ENCODE measurements around the gene CCDC71L. TPM values are rescaled to one million over a fixed set of nuclear protein-coding genes. Genes with fewer than 3 reads are reported as not detected.
A peak's percentile ranks its signal among the peaks of the same experiment; 100 is the strongest.

CCDC71L gene
- total and polyA plus RNA-seq, 2 of the 4 experiments (the other 2 are of a cell fraction) = 19.7 to 20.6 TPM

DNA sequence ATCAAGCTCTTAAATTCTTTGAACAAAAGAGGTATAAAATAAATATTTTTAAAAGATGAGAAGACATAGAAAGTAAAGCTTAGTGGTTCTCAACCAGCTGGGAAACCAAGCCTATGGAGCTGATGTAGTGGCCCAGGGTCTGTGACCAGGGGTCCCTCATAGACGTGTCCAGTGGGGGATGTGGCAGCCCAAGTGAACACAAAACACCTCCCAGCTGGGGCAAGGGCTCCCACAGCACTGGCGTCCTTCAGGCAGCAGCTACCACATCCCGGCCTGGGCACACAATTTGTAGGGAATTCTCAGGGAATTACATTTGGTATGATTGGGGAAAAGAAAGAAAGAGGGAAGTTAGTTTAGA lies 17.8 kb upstream of the CCDC71L start:
- Histone ChIP-seq H2AK9ac (replicated peaks; ENCODE audit: low read depth, low read length, poor library complexity) (no peak overlapping the region), H2AK5ac (ENCODE audit: low read depth, low read length) (peak overlapping the region; percentile 84), H3K27me3 (ENCODE audit: control insufficient read depth, insufficient read depth, low read length) (no peaks in the 10 kb centered on the region), H3K14ac (replicated peaks; ENCODE audit: low read depth, low read length) (peak overlapping the region; percentile 67), H2BK15ac (ENCODE audit: low read depth, low read length) (peak overlapping the region; percentile 5; the same call in 2 of the 3 replicates), H2BK120ac (ENCODE audit: low read depth, low read length) (peak overlapping the region; percentile 51; the same call in 1 of the 2 replicates), H3K18ac (ENCODE audit: low read depth, low read length) (no peak overlapping the region), H3K4me3 (ENCODE audit: insufficient read depth, low read depth, low read length) (no peak overlapping the region), H3K9me3 (ENCODE audit: control insufficient read depth, insufficient read depth, low read length) (no peaks in the 10 kb centered on the region), H2BK5ac (ENCODE audit: low read depth, low read length, poor library complexity, severe bottlenecking) (no peak overlapping the region), H3K36me3 (ENCODE audit: control insufficient read depth, insufficient read depth, low read length) (no peaks in the 10 kb centered on the region), H3K79me1 (ENCODE audit: low read depth in 1 of 2, low read length in 2 of 2) (peaks cover 0 to 9% of the 10 kb centered on the region in 2 experiments; a peak in 1 of 4 replicates), H3K4me1 (ENCODE audit: control insufficient read depth, insufficient read depth, low read length) (peaks cover 5% of the 10 kb centered on the region; the same call in 1 of the 2 replicates), H3K27ac (ENCODE audit: insufficient read depth, low read length) (no peak overlapping the region), H3K4me2 (ENCODE audit: low read depth, low read length) (no peak overlapping the region), H3K56ac (ENCODE audit: extremely low read depth, insufficient read depth, low read length) (no peak overlapping the region), H3K23ac (ENCODE audit: low read depth, low read length) (peak overlapping the region; percentile 39; the same call in 1 of the 2 replicates), H4K20me1 (ENCODE audit: insufficient read depth, low read length) (no peaks in the 10 kb centered on the region), H2AFZ (replicated peaks; ENCODE audit: low read length, poor library complexity) (no peak overlapping the region), H4K5ac (ENCODE audit: low read depth, low read length) (no peak overlapping the region; the same call in 1 of the 2 replicates), H4K91ac (ENCODE audit: insufficient read depth, low read depth, low read length) (peak overlapping the region; percentile 2; the same call in 1 of the 2 replicates), H3K9me1 (ENCODE audit: insufficient read depth, low read length) (peaks cover 4% of the 10 kb centered on the region), H2BK20ac (ENCODE audit: low read depth, low read length) (peak overlapping the region; percentile 27; the same call in 1 of the 2 replicates), H4K8ac (ENCODE audit: low read depth in 2 of 2, low read length in 2 of 2) (peak overlapping the region in 1 of 2 experiments; percentile 11; a peak in 1 of 4 replicates), H3K9ac (ENCODE audit: low read depth, low read length) (no peak overlapping the region), H3K4ac (ENCODE audit: low read depth, low read length) (peak overlapping the region; percentile 41; the same call in 1 of the 2 replicates)
- no peak for DNase-seq
- ChIA-PET CTCF (interaction anchor here (0.8 to 1.1 kb wide), 2 partner anchors 19 to 61 kb away, joined by 3 read pairs; no protein-coding TSS in a partner anchor), POLR2A (ENCODE audit: unreplicated experiment) (no interaction called here)
- intact Hi-C loops (cut with micrococcal nuclease) (no loop called here), dilution Hi-C loops (cut with HindIII; ENCODE audit: low sequenced_read_pairs, unreplicated experiment) (no loop called here), in situ Hi-C loops (cut with MboI; ENCODE audit: low sequenced_read_pairs) (no loop called here)
- no peak for ATAC-seq (ENCODE audit: low read depth)
- no peak for TF ChIP-seq NFE2L2 (IDR thresholded peaks at IDR 0.05; ENCODE audit: low read depth, low read length)
- TF ChIP-seq FOS (IDR thresholded peaks at IDR 0.05; ENCODE audit: low read depth, low read length) = no peak
- no peak for TF ChIP-seq CHD1 (IDR thresholded peaks at IDR 0.05; ENCODE audit: low read depth, low read length)
- TF ChIP-seq BHLHE40 (IDR thresholded peaks at IDR 0.05; ENCODE audit: low read depth, low read length) = no peak
- no peak for TF ChIP-seq MXI1 (IDR thresholded peaks at IDR 0.05; ENCODE audit: borderline replicate concordance, low read depth, low read length)
- TF ChIP-seq MAFK (IDR thresholded peaks at IDR 0.05; ENCODE audit: low read depth, low read length) = no peak
- TF ChIP-seq RCOR1 (IDR thresholded peaks at IDR 0.05; ENCODE audit: insufficient replicate concordance, low read length) = no peak
- TF ChIP-seq CEBPB (IDR thresholded peaks at IDR 0.05; ENCODE audit: low read depth, low read length) = no peak
- TF ChIP-seq, protein P1, sequence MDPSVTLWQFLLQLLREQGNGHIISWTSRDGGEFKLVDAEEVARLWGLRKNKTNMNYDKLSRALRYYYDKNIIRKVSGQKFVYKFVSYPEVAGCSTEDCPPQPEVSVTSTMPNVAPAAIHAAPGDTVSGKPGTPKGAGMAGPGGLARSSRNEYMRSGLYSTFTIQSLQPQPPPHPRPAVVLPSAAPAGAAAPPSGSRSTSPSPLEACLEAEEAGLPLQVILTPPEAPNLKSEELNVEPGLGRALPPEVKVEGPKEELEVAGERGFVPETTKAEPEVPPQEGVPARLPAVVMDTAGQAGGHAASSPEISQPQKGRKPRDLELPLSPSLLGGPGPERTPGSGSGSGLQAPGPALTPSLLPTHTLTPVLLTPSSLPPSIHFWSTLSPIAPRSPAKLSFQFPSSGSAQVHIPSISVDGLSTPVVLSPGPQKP (IDR thresholded peaks at IDR 0.05; ENCODE audit: borderline replicate concordance, low read depth, low read length) = no peak
- TF ChIP-seq, protein P2, sequence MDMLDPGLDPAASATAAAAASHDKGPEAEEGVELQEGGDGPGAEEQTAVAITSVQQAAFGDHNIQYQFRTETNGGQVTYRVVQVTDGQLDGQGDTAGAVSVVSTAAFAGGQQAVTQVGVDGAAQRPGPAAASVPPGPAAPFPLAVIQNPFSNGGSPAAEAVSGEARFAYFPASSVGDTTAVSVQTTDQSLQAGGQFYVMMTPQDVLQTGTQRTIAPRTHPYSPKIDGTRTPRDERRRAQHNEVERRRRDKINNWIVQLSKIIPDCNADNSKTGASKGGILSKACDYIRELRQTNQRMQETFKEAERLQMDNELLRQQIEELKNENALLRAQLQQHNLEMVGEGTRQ (IDR thresholded peaks at IDR 0.05; ENCODE audit: low read depth, low read length) = no peak
- TF ChIP-seq, protein P3, sequence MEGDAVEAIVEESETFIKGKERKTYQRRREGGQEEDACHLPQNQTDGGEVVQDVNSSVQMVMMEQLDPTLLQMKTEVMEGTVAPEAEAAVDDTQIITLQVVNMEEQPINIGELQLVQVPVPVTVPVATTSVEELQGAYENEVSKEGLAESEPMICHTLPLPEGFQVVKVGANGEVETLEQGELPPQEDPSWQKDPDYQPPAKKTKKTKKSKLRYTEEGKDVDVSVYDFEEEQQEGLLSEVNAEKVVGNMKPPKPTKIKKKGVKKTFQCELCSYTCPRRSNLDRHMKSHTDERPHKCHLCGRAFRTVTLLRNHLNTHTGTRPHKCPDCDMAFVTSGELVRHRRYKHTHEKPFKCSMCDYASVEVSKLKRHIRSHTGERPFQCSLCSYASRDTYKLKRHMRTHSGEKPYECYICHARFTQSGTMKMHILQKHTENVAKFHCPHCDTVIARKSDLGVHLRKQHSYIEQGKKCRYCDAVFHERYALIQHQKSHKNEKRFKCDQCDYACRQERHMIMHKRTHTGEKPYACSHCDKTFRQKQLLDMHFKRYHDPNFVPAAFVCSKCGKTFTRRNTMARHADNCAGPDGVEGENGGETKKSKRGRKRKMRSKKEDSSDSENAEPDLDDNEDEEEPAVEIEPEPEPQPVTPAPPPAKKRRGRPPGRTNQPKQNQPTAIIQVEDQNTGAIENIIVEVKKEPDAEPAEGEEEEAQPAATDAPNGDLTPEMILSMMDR (conservative IDR thresholded peaks at IDR 0.05; ENCODE audit: low read depth, low read length) = no peak
- no peak for TF ChIP-seq SMC3 (IDR thresholded peaks at IDR 0.05; ENCODE audit: low read depth, low read length)
- TF ChIP-seq RFX5 (IDR thresholded peaks at IDR 0.05; ENCODE audit: low read depth, low read length) = no peak
- TF ChIP-seq RAD21 (IDR thresholded peaks at IDR 0.05; ENCODE audit: low read length) = no peak
- TF ChIP-seq POLR2A (IDR thresholded peaks at IDR 0.05; ENCODE audit: low read depth, low read length) = no peak
- TF ChIP-seq MAZ (IDR thresholded peaks at IDR 0.05; ENCODE audit: borderline replicate concordance, low read depth, low read length) = no peak
- BruUV-seq (replicated peaks) = no TSS peak
- no CpG with 5 or more reads among the region's 3 CpGs for WGBS, 2 experiments (ENCODE audit: extremely low coverage in 2 of 2, insufficient read length in 1 of 2)

All from IMR-90 (cell line).